ENCODE data around the gene OAS1. TPM values are rescaled to one million over a fixed set of nuclear protein-coding genes. Genes with fewer than 3 reads are reported as not detected.

Gene OAS1
- total and polyA plus RNA-seq, 2 donors (not counting 1 experiment from before 2014, with no cell fraction given), result 48.3 to 70.2 TPM

GRCh38 chr12:112967858-112968257 is 61.1 kb downstream of the OAS1 start:
- CTCF ChIA-PET, result no interaction called here
- 93% methylated on average over 6 of the region's 7 CpGs for WGBS (ENCODE audit: insufficient coverage)
- Histone ChIP-seq H3K27me3 (replicated peaks in 1 of 4; ENCODE audit: control extremely low read depth in 1 of 4, control insufficient read depth in 3 of 4, insufficient read depth in 4 of 4, low read length in 3 of 4) (no peaks in the 10 kb centered on the region), H3K79me2 (ENCODE audit: control insufficient read depth, insufficient read depth, low read length) (no peaks in the 10 kb centered on the region), H3K36me3 (replicated peaks in 1 of 2; ENCODE audit: control extremely low read depth in 1 of 2, control insufficient read depth in 1 of 2, extremely low read depth in 1 of 2, insufficient read depth in 2 of 2, low read length in 1 of 2) (peaks cover 0 to 57% of the 10 kb centered on the region in 2 experiments), H3K4me3 (ENCODE audit: control extremely low read depth in 1 of 5, extremely low read depth in 1 of 5, insufficient read depth in 1 of 5, low read depth in 2 of 5, low read length in 4 of 5) (no peak overlapping the region), H4K20me1 (ENCODE audit: control insufficient read depth, insufficient read depth, low read length, poor library complexity, severe bottlenecking) (no peaks in the 10 kb centered on the region), H3K9ac (ENCODE audit: low read length) (no peak overlapping the region), H3K27ac (ENCODE audit: low read length in 2 of 2) (no peak overlapping the region), H3K4me1 (ENCODE audit: control insufficient read depth in 2 of 2, insufficient read depth in 2 of 2, low read length in 2 of 2) (no peaks in the 10 kb centered on the region), H3K4me2 (replicated peaks; ENCODE audit: low read depth, low read length, poor library complexity, severe bottlenecking) (no peak overlapping the region), H3K9me3 (ENCODE audit: control extremely low read depth in 1 of 3, control insufficient read depth in 2 of 3, insufficient read depth in 1 of 3, low read length in 2 of 3) (no peaks in the 10 kb centered on the region), H2AFZ (ENCODE audit: insufficient read depth, low read depth, low read length, poor library complexity, severe bottlenecking) (no peak overlapping the region)
- DNase-seq (no peak), ATAC-seq (ENCODE audit: low read depth) (no peak)
- Mint-ChIP-seq H3K4me3 (no peak overlapping the region), H3K27me3 (no peaks in the 10 kb centered on the region), H3K9me3 (ENCODE audit: insufficient read depth) (no peaks in the 10 kb centered on the region), H3K4me1 (no peaks in the 10 kb centered on the region), H3K27ac (no peak overlapping the region)
- no peak for TF ChIP-seq CTCF (IDR thresholded peaks at IDR 0.05)
- no peak for TF ChIP-seq EZH2 (IDR thresholded peaks at IDR 0.05; ENCODE audit: borderline replicate concordance, insufficient read depth, low read depth, low read length, poor library complexity, severe bottlenecking)
- POLR2A ChIA-PET, result no interaction called here
- intact Hi-C loops (cut with micrococcal nuclease), result no loop called here

Other genes starting within 250 kb of the OAS1 start
- gene RPH3A, start 115.2 kb upstream of the OAS1 start, total RNA-seq, result not detected in 2 replicates
- gene RPH3A, start 115.2 kb upstream of the OAS1 start, polyA plus RNA-seq, result 0.03 TPM in 2 replicates
- 24.9 and 25.5 TPM in 2 replicates for gene OAS3, start 31.5 kb downstream of the OAS1 start, total RNA-seq
- gene OAS3, start 31.5 kb downstream of the OAS1 start, polyA plus RNA-seq, result 8.5 and 16.5 TPM in 2 replicates
- 57.4 and 59.3 TPM in 2 replicates for gene OAS2, start 71.6 kb downstream of the OAS1 start, total RNA-seq
- gene OAS2, start 71.6 kb downstream of the OAS1 start, polyA plus RNA-seq, result 20.4 and 31.6 TPM in 2 replicates
- 47.0 and 47.8 TPM in 2 replicates for gene DTX1, start 149.8 kb downstream of the OAS1 start, total RNA-seq
- gene DTX1, start 149.8 kb downstream of the OAS1 start, polyA plus RNA-seq, result 49.5 and 88.6 TPM in 2 replicates
- 11.0 and 13.9 TPM in 2 replicates for gene RASAL1, start 228.8 kb downstream of the OAS1 start, total RNA-seq
- 0.10 and 0.14 TPM in 2 replicates for gene RASAL1, start 228.8 kb downstream of the OAS1 start, polyA plus RNA-seq
- gene CFAP73, start 242.8 kb downstream of the OAS1 start, total RNA-seq, result 5.1 and 5.8 TPM in 2 replicates
- gene CFAP73, start 242.8 kb downstream of the OAS1 start, polyA plus RNA-seq, result 0.13 TPM in 1 of 2 replicates, not detected in the other